Measurements from ENCODE around the gene TMEM198. TPM values are rescaled to one million over a fixed set of nuclear protein-coding genes. Genes with fewer than 3 reads are reported as not detected.

TMEM198 gene
- total and polyA plus RNA-seq, 4 donors: 0.74 to 1.9 (median 1.5) TPM

- H3K4me1 ChIP-seq (ENCODE audit: control insufficient read depth in 4 of 4, insufficient read depth in 4 of 4, low read length in 3 of 4): peaks cover 0 to 5% (median 3%) of the 10 kb centered on the region in 4 donors
- H3K27ac ChIP-seq (ENCODE audit: low read depth in 1 of 2, low read length in 2 of 2): no peak overlapping the region
- peaks cover 0 to 3% (median 0%) of the 10 kb centered on the region in 4 donors for H3K27me3 ChIP-seq (ENCODE audit: control insufficient read depth in 4 of 4, insufficient read depth in 4 of 4, low read length in 3 of 4)
- no peak overlapping the region for H3K9ac ChIP-seq (ENCODE audit: low read depth in 1 of 2, low read length in 2 of 2)
- no peaks in the 10 kb centered on the region for H3K9me3 ChIP-seq (ENCODE audit: control insufficient read depth in 4 of 4, low read length in 3 of 4)
- no peaks in the 10 kb centered on the region for H3K36me3 ChIP-seq (ENCODE audit: control insufficient read depth in 4 of 4, insufficient read depth in 3 of 4, low read depth in 1 of 4, low read length in 3 of 4)
- TF ChIP-seq RXRA (IDR thresholded peaks at IDR 0.05) (no peak), SP1 (IDR thresholded peaks at IDR 0.05) (no peak), NR2F2 (IDR thresholded peaks at IDR 0.05) (no peak), GABPA (IDR thresholded peaks at IDR 0.05 in 1 of 2, conservative IDR thresholded peaks at IDR 0.05 in 1 of 2) (no peak), ATF3 (IDR thresholded peaks at IDR 0.05) (no peak), REST (IDR thresholded peaks at IDR 0.05) (no peak), RAD21 (IDR thresholded peaks at IDR 0.05) (no peak), HNF4G (IDR thresholded peaks at IDR 0.05) (no peak), TAF1 (conservative IDR thresholded peaks at IDR 0.05) (no peak), CTCF (IDR thresholded peaks at IDR 0.05; ENCODE audit: low read depth, low read length, missing input control) (no peak), FOXA1 (IDR thresholded peaks at IDR 0.05) (no peak), HNF4A (conservative IDR thresholded peaks at IDR 0.05) (no peak), MAX (IDR thresholded peaks at IDR 0.05) (no peak), JUND (IDR thresholded peaks at IDR 0.05) (no peak), ZBTB33 (IDR thresholded peaks at IDR 0.05) (no peak), EGR1 (IDR thresholded peaks at IDR 0.05; ENCODE audit: low read depth in 2 of 2) (no peak), YY1 (IDR thresholded peaks at IDR 0.05) (no peak), FOXA2 (IDR thresholded peaks at IDR 0.05) (no peak)
- H3K4me3 ChIP-seq (ENCODE audit: low read depth in 1 of 3, low read length in 3 of 3): no peak overlapping the region
- 90% methylated on average over 21 of the region's 21 CpGs for WGBS
- no peak for DNase-seq (ENCODE audit: low spot score)
Measured at GRCh38 chr2:219514836-219515235, 29.0 kb upstream of the TMEM198 start.
